Stimulated activated CD4-positive, alpha-beta T cell treated with anti-CD3 and anti-CD28 coated beads, Interleukin-4, amount 100 ng/mL, for 1 hour (primary cell): ENCODE results near the gene ZNF385B.

Source experiments
- DNase-seq: peaks from one replicate; pipeline ENCODE4 v3.0.0-alpha.2; 2020

Gene ZNF385B

GRCh38 chr2:179854891-179855290 lies 6.5 kb downstream of the ZNF385B start:
- DNase-seq = no peak

GRCh38 chr2:179853108-179853507 lies 8.3 kb downstream of the ZNF385B start:
- DNase-seq = no peak

- no peak for DNase-seq
These were observed 11.2 kb downstream of the ZNF385B start for GRCh38 chr2:179850188-179850587.

- DNase-seq = no peak
These were observed 11.7 kb downstream of the ZNF385B start for GRCh38 chr2:179849719-179850118.

- no peak for DNase-seq
These were observed 17.9 kb downstream of the ZNF385B start for GRCh38 chr2:179843541-179843940.

- DNase-seq = no peak
These were observed 18.8 kb downstream of the ZNF385B start for GRCh38 chr2:179842498-179843153.

- DNase-seq = no peak
These were observed 20.6 kb downstream of the ZNF385B start for GRCh38 chr2:179840840-179841239.

GRCh38 chr2:179837408-179837807 lies 24.0 kb downstream of the ZNF385B start:
- no peak for DNase-seq

- DNase-seq = no peak
These were observed 31.2 kb downstream of the ZNF385B start for GRCh38 chr2:179830043-179830787.

GRCh38 chr2:179826297-179826696 lies 35.1 kb downstream of the ZNF385B start:
- no peak for DNase-seq

GRCh38 chr2:179825494-179825893 lies 35.9 kb downstream of the ZNF385B start:
- no peak for DNase-seq

- DNase-seq = no peak
These were observed 36.5 kb downstream of the ZNF385B start for GRCh38 chr2:179824961-179825360.

- DNase-seq = no peak
These were observed 38.9 kb downstream of the ZNF385B start for GRCh38 chr2:179822540-179822939.

- no peak for DNase-seq
These were observed 42.9 kb downstream of the ZNF385B start for GRCh38 chr2:179818546-179818945.

- no peak for DNase-seq
These were observed 44.1 kb downstream of the ZNF385B start for GRCh38 chr2:179817181-179817841.

- DNase-seq = no peak
These were observed 47.4 kb downstream of the ZNF385B start for GRCh38 chr2:179814050-179814449.

GRCh38 chr2:179812501-179812900 lies 48.9 kb downstream of the ZNF385B start:
- no peak for DNase-seq

- no peak for DNase-seq
These were observed 50.4 kb downstream of the ZNF385B start for GRCh38 chr2:179811042-179811441.

GRCh38 chr2:179809606-179810005 lies 51.8 kb downstream of the ZNF385B start:
- DNase-seq = no peak

- no peak for DNase-seq
These were observed 56.4 kb downstream of the ZNF385B start for GRCh38 chr2:179805001-179805400.

GRCh38 chr2:179804206-179804605 lies 57.2 kb downstream of the ZNF385B start:
- DNase-seq = no peak

- DNase-seq = no peak
These were observed 59.1 kb downstream of the ZNF385B start for GRCh38 chr2:179802051-179802882.

- no peak for DNase-seq
These were observed 60.6 kb downstream of the ZNF385B start for GRCh38 chr2:179800776-179801175.
